HG02571 (cell line): Measurements from ENCODE around the gene STIMATE.

Experiments used
- ATAC-seq: cut with Tn5 transposase; IDR thresholded peaks from one replicate; pipeline ENCODE4 v1.9.1; 2021; ENCODE audit warnings: mild to moderate bottlenecking, moderate library complexity; ENCODE audit not compliant: unreplicated experiment

STIMATE gene

GRCh38 chr3:52894756-52895155 is 2.6 kb downstream of the STIMATE start:
- no peak for ATAC-seq

GRCh38 chr3:52893723-52894122 is 3.6 kb downstream of the STIMATE start:
- no peak for ATAC-seq

GRCh38 chr3:52892625-52893311 is 4.6 kb downstream of the STIMATE start:
- ATAC-seq, result no peak

DNA sequence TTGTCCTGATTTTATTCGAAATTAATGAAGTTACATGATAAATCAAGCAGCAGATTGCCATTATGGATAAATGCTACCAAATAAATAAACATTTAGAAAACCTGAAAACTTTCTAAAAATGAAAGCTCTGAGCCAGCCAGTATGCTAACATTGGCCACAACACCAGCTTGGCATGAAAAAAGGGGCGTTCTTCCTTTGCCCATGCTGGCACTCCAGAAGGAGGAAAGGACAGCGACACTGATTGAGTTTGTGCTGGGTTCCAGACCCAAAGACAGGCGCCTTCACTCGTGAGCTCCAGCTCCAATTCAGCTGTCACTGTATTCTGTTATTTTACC is 5.1 kb downstream of the STIMATE start:
- no peak for ATAC-seq

- no peak for ATAC-seq
Measured at GRCh38 chr3:52891615-52892081, 5.7 kb downstream of the STIMATE start.

DNA sequence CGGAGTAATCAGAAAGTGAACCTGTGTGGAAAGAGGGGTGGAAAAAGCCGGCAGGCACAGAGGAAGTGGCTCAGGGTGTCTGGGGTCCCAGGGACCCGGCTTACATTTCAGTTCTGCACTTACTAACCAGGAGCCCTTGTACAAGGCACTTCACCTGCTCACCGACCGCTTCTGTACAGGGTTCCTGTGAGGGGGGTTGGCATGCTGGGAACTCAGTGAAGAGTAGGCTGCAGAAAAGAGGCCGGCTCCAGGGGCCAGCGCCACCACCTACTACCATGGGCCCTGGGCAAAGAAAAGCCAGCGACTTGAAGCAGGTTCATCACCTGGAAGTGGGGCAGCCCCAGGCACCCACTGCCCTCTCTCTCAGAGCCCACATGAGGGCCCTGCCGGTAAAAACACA is 6.2 kb downstream of the STIMATE start:
- no peak for ATAC-seq

GRCh38 chr3:52890735-52891134 is 6.6 kb downstream of the STIMATE start:
- ATAC-seq, result no peak

DNA sequence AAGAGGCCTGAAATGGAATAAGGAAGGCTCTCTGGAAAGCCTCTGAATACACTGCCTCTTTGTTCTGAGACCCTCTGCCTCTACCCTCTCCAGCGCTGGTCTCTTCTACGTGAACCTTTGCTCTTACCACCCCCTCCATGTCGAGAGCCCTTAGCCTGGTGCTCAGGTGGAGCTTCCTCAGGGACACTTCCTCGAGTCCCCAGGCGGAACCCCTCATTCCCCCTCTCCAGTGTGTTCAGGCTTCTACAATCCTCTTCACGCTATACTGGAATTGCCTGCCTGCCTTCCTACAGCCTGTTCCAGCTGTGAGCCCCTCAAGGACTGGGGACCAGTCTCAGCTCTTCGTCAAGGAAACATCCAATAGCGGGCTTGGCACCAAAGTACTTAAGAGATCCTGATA is 7.4 kb downstream of the STIMATE start:
- no peak for ATAC-seq

DNA sequence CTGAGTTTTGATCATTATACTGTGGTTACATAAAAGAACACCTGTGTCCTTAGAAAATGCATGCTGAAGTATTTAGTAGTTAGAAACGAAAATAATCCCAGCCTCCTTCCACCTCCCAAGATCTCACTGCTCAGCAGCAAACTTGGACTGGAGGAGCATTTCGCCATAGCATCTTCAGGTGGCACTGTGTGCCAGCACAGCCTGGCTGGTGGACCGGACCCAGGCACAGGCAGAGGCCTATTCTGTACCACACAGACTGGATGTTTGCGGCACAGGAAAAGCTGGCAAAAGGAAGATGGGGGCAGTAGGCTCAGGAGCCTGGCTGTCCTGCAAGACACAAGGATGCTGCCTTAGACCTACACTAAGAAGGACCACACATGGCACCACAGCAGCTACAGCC is 10.2 kb downstream of the STIMATE start:
- ATAC-seq, result no peak

DNA sequence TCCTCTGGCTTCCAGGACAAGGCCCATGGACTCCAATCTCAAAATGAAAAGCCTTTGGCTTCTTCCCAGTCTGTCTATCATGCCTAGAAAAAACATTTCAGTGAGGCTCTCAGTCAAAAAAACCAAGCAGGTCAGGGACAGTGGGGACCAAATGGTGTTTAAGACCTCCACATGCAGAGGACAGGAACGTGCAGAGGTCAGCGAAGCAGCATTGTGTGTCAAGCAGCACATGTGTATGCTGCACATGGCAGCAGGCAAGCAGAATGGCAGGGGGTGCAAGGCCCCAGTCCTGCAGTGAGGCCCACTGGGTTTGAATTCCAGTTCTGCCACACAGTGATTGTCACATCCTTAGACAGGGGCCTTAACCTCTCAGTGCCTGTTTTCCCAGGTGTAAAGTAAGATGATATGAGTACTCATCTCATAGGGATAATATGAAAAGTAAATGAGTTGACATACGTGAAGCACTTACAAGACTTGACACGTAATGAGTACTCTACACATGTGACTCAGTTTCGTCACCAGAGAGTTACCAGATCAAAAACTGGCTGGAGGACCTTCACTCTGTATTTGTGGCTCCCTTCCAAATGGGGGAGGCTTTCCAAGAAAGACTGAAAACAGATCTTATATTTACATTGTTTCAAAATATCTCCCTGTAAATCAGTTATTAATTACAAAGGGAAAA is 11.2 kb downstream of the STIMATE start:
- no peak for ATAC-seq

DNA sequence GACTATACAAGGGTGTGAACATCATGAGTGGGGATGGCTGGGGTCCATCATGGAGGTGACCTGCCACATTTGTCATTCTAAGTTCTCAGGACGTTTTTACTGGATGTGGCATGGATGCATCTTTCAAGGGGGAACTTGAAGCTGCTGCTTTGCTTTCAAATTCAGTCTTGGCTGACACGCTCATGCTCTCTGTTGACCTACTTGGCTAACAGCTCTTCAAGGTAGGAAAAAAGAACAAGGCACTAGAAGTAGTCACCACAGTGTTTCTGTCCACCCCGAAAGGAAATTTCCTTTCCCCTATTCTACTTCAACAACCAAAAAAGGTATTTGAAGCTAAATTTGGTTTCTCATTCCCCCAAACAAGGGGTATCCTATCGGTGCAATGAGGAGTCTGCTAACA is 15.0 kb downstream of the STIMATE start:
- no peak for ATAC-seq

DNA sequence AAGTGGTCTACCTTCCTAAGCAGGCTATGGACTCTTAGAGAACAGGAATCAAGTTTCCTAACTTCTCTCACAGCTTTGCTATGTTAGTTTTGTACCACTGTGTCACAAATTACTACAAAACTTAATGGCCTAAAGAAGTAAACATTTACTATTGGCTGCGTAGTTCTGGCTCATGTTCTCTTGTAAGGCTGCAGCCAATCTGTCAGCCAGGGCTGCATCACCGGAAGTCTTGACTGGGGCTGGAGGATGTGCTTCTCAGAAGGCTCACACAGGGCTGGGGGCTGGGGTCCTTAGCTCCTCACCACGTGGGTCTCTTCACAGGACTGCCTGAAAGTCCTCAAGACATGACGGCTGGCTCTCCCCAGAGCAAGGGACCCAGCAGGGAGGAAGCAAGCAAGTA is 15.5 kb downstream of the STIMATE start:
- no peak for ATAC-seq

DNA sequence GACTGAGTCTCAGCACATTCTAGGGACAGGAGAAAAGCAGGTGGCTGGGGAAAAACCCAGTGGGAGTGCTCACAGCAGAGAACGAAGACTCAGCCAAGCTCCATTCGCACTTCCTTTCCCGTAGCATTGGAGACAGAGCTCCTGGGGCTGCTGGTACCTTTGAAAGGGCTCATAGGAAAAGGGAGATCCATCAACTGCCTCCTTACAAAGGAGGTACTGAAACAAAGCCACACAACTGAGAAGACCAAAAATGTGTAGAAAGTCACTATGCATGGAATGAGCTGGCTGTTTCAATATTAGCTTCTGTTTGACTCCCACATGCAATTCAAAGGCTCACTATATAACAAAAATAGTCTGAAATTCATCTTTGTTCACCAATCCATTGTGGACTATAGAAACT is 16.9 kb downstream of the STIMATE start:
- ATAC-seq, result peak; percentile 54

GRCh38 chr3:52880047-52880446 is 17.3 kb downstream of the STIMATE start:
- ATAC-seq, result no peak

DNA sequence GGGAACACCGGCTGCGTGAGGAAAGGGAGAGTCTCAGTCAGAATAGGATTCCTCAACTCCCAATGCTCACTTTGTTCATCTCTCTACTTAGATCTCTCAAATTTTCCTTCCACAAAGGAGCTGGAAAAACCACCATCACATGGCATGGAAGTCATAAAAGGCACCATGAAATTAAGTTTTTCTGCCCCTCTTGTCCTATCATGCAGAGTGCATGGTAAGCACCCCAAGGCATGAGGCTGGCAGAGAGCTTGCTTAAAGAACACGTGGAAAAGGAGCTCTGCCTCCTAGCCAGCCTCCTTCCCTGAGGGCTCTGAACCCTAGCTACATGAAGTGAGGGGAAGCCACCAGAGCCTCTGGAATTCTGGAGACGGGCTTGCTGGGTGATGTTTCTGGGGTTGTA is 17.8 kb downstream of the STIMATE start:
- no peak for ATAC-seq

GRCh38 chr3:52879090-52879489 is 18.3 kb downstream of the STIMATE start:
- no peak for ATAC-seq

GRCh38 chr3:52877085-52877484 is 20.3 kb downstream of the STIMATE start:
- no peak for ATAC-seq

DNA sequence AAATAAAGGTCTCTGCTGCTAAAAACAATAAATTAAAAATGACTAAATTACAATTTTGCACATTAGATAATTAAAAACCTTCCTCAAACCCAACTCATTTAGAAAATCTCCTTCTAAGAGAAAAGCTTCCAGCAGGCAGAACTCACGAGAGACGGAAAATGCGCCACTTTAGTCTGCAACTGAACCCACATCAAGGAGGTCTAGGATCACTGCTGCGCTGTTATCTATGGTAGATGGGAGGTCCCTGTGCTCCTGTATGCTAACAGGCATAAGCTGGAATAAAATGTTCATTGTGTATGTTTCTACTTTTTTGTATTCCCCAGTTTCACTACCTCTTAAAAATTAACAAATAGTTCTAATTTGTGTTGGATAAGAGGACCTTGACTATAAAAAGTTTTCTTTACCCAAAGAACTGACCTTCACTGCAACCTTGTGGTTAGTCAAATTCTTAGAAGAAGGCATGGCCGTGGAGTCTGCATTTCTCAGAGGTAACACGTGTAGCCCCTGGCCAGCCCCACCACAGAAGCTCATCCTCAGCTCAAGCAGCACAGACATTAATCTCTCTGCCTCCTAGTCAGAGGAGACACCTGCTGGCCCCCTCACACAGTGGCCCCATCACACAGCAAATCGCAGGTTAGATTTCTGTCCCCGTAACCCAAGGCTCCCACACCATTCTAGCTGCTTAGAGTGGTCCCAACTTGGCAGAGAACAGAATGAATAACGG is 22.3 kb downstream of the STIMATE start:
- no peak for ATAC-seq

GRCh38 chr3:52874160-52874701 is 23.1 kb downstream of the STIMATE start:
- no peak for ATAC-seq

DNA sequence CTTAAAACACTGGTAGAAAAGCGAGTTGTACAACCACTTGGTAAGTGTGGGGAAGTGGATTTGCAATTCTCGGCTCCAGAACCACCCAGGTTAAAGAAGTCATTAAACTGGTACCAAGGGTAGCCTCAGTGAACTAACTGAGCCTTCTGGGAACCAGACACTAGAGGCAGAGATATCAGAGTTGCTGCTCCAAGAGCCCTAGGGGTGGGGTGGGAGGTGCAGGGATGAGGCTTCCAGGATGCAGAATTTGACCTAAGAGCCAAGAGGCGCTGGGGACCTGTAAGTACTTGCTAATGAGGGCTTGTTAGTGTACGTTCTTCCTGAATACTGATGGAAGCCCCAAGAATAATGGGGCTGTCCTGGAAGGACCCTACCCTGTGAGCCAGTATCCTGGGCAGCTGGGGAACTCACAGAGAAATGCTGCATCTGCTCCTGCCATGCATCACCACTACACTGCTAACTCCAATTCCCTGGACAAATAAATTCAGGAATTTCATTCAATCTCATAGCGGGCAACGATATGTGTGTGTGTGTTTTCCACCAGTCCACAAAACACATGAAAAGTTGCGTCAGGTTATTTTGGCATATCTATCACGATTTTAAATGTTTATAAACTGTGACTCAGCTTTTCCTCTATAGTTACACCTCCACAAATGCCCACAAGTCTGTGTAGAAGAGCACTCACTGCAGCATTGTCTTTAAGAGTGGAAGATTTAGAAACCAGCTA is 23.8 kb downstream of the STIMATE start:
- no peak for ATAC-seq

DNA sequence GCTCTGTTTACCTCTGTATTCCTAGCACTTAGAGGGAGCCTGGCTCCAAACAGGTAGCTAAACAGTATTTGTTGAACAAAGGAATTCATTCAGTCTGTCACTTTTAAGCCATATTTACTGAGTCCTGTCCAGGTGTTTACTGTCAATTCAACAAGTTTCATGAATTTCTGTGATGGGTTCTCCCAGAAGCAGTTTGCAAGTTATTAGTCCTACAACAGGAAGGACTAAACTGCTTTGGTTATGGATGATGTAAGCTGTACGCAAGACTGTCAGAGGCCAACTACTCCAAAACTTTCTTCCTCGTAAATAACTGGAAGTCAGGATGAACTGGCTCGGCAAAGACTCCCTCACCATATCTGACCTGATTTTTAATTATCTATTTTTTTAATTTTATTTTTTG is 25.1 kb downstream of the STIMATE start:
- no peak for ATAC-seq
